AG09319 (cell line): ENCODE data around the gene LSAMP.

Experiments
- DNase-seq: peaks from one replicate; pipeline ENCODE4 v3.0.0-alpha.2; 2010; ENCODE audit warnings: low read depth; ENCODE audit errors: extremely low read depth
- TF ChIP-seq, protein P1 (sequence below): IDR thresholded peaks from 2 replicates; pipeline ENCODE4 v1.5.1; 2011; ENCODE audit warnings: low read depth, mild to moderate bottlenecking, inconsistent platforms, low read length, moderate library complexity

The LSAMP gene

DNA sequence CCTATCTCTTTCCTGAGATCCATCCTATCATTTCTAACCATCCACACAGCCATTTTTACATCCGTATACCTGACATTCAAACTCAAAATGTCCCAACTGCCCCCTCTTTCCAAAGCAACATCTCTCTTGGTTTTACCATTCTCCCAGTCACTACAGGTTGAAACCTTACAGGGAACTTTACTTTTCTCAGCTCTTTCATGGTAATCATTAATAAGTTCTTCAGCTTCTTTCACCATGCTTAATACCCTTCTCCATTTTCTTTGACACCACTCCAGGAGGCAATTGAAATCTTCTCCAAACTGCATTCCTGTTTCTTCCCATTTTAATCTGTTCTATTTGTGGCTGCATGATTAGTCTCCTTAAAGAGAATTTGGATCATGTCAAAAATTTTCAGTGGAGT is 469.5 kb downstream of the LSAMP start:
- TF ChIP-seq, protein P1, sequence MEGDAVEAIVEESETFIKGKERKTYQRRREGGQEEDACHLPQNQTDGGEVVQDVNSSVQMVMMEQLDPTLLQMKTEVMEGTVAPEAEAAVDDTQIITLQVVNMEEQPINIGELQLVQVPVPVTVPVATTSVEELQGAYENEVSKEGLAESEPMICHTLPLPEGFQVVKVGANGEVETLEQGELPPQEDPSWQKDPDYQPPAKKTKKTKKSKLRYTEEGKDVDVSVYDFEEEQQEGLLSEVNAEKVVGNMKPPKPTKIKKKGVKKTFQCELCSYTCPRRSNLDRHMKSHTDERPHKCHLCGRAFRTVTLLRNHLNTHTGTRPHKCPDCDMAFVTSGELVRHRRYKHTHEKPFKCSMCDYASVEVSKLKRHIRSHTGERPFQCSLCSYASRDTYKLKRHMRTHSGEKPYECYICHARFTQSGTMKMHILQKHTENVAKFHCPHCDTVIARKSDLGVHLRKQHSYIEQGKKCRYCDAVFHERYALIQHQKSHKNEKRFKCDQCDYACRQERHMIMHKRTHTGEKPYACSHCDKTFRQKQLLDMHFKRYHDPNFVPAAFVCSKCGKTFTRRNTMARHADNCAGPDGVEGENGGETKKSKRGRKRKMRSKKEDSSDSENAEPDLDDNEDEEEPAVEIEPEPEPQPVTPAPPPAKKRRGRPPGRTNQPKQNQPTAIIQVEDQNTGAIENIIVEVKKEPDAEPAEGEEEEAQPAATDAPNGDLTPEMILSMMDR: no peak
- DNase-seq: no peak

DNA sequence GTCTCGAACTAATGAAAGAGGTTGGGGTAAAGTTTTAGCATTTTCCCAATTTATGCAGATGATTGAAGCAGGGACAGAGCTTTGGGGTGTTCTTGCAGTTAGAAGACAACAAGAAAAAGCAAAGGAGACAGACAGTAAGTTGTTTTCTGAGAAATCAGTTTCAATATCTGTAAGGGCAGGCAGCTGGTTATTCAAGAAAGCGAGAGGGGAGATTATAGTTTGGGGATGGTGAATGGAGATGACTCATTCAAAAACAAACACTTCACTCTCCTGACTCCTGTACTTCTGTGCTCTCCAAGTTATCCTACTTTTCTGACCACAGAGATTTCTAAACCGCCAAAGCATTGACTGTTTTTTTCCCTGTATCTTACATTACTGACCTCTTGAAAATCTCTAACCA is 469.9 kb downstream of the LSAMP start:
- TF ChIP-seq, protein P1: no peak
- no peak for DNase-seq

DNA sequence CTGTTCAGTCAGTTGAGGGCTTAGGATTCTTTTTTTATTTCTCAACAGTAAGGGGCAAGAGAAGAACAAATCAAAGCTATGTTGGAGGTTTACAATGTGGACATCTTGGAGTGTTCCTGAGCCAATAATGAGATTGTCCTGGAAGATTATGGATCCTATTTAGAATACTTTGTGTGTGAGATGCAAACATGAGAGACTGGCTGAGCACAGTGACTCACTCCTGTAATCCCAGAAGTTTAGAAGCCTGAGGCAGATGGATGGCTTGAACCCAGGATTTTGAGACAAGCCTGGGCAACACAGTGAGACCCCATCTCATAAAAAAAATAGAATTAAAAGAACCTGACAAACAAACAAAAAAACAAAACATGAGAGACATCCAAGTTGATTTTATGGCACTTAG is 470.3 kb downstream of the LSAMP start:
- DNase-seq: no peak
- TF ChIP-seq, protein P1: no peak

DNA sequence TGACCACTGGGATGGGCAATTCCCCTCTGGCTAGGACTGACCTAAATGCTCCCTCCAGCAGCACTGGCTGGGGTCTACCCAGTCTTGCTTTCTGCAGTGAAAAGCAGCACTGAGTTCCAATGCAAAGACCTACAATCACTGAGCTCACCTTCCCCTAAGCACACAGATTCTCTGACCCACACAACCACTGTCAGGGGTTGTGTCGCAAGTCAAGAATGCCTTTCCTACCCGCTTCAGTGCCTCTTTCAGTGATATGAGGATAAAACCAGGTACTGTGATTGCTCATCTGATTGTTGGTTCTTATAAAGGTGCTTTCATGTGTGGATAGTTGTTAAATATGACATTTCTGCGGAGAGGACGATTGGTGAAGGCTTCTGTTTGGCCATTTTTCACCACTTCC is 476.4 kb downstream of the LSAMP start:
- no peak for DNase-seq
- TF ChIP-seq, protein P1: no peak

DNA sequence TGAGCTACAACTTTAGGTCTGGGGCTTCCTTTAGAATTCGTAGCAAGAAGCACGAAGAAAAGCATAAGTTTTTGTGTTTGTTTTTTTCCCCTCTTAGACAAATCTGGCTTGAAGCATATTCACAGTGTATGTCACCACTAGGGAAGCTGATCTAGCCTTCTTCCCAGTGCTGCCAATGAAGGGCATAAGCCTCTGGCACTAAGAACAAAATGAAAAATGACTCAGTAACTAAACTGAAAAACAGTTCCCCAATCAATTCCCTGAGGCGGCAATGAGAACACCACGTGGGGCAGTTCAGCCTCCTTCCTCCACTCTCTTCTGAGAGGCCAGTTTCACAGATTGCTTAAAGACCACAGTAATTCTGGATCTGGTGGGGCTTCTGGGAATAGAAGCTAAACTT is 483.9 kb downstream of the LSAMP start:
- TF ChIP-seq, protein P1: no peak
- DNase-seq: no peak

DNA sequence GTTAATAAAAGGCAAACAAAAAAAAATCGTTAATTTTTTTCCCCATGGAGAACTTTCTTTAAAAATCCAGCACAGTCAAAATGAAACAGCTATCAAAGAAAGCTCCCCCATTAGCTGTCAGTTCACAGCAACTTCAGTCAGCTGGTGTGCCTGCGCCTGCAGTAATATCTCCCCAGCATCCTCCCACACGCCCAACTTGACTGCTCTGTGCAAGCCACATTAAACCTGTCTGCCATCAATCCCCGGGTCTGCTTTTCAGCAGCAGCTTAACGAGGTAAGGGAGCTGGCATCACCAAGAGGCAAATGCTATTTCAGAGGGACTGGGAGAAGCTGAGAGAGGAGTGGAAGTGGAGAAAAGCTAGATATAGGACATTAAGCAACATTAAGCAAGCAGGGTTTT is 484.5 kb downstream of the LSAMP start:
- TF ChIP-seq, protein P1: no peak
- DNase-seq: no peak

DNA sequence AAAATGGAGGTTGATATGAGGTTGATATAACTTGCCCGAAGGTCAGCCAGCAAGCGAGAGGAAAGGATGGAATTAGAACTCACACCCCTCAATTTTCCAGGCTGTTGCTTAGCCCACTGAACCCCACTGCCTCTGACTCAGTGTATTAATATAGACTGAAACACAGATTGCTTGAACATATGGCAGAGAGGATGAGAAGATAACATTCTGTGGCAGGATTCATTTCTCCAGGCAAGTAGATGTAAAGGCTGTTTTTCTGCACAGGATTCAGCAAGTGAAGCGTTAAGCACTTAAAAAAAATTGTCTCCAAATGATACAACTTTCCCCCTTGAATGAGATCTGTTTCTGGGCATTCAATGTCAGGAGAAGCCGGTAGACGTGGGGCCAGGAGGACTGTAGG is 486.8 kb downstream of the LSAMP start:
- no peak for DNase-seq
- TF ChIP-seq, protein P1: no peak

DNA sequence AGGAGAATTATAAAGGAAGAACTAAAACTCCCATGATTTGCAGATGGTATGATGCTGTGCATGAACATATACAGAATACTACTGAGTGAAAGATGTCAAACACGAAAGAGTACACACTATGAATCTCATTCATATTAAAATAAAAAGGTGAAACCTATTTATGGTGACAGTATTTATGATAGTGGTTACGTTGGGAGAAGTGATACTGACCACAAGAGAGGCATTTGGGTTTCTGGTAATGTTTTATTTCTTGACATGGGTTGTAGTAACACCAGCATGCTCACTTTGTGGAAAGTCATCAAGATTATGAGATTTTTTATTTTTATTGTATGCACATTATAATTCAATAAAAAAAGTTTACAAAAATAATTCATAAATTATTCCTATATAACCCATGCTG is 498.0 kb downstream of the LSAMP start:
- DNase-seq: no peak
- TF ChIP-seq, protein P1: no peak
